ENCODE measurements around the gene PA2G4. TPM values are rescaled to one million over a fixed set of nuclear protein-coding genes. Genes with fewer than 3 reads are reported as not detected.
"Not testable (repeated sequence)": the region's sequence is repeated elsewhere in the genome, so short reads cannot be mapped to it uniquely, and the experiment has no call there.

PA2G4 gene
- total RNA-seq, 1 donor from 2014 or later: 125 TPM

DNA sequence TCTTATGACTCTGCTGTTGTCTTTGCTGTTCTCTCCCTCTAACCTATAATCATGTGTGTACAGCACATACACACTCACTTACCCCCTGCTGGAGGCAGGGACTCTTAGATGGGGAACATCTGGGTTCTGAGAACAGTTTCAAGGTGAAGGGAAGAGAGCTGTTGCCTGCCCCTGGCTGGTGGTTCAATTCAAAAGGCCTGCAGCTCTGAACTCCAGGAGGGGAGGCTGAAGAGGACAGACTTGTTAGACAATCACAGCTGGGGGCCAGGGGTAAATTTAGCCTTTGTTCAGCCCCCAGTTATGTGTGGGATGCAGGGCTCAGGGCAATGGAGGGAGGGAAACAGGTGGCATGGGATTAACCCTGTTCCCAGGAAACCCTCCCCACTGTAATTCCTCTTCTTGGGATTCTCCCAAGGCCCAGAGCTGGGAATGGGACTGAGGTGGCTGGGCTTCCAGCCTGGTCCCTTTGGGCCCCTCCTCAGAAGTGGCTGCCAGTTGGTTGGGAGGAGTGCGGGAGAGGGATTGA is 50.0 kb downstream of the PA2G4 start:
- no peak for ATAC-seq

GRCh38 chr12:56154818-56155217 is 50.5 kb downstream of the PA2G4 start:
- ATAC-seq: no peak

- ATAC-seq: no peak
Observed at GRCh38 chr12:56155256-56155845, 51.0 kb downstream of the PA2G4 start.

DNA sequence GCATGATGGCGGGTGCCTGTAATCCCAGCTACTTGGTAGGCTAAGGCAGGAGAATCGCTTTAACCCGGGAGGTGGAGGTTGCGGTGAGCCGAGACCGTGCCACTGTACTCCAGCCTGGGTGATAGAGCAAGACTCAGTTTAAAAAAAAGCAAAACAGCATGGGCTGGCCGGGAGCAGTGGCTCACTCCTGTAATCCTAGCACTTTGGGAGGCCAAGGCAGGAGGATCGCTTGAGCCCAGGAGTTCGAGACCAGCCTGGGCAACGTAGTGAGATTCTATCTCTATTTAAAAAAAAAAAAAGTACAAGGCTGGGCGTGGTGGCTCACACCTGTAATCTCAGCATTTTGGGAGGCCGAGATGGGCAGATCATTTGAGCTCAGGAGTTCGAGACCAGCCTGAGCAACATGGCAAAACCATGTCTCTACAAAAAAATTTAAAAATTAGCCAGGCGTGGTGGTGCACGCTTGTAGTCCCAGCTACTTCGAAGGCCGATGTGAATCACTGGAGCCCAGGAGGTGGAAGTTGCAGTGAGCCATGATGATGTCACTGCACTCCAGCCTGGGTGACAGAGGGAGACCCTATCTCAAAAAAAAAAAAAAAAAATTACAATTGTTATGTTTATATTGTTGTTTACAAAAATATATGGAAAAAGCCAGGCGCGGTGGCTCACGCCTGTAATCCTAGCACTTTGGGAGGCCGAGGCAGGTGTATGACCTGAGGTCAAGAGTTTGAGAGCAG is 52.3 kb downstream of the PA2G4 start:
- not testable (repeated sequence) for ATAC-seq

DNA sequence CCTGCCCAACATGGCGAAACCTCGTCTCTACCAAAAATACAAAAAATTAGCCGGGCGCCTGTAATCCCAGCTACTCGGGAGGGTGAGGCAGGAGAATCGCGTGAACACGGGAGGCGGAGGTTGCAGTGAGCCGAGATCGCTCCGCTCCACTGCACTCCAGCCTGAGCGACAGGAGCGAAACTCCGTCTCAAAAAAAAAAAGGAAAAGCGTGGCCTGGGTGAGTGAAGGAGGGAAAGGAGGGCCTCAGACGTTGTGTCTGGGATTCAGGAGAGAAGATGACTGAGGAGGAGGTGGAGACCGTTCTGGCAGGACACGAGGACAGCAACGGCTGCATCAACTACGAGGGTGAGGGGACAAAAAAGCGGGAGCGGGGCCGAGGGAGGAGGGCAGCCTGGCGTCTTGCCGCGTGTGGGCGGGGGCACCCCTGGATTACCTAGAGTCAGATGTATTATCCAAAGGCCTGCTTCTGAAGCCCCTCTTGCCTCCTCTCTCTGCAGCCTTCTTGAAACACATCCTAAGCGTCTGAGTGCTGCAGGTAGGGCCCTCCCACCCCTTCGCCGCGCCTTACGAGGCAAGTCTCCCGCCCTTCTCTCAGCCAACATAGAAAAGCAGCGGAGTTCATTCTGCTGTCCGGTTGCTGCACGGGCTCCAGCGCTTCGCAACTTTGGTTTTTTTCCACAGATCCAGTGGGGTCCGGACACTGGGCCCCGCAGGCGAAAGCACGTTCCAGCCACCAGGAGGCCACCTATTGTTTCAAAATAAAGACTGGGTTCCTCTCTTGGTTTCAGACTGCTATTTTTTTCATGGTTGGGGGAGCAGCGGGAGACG is 53.1 kb downstream of the PA2G4 start:
- peak; percentile 31 for ATAC-seq

DNA sequence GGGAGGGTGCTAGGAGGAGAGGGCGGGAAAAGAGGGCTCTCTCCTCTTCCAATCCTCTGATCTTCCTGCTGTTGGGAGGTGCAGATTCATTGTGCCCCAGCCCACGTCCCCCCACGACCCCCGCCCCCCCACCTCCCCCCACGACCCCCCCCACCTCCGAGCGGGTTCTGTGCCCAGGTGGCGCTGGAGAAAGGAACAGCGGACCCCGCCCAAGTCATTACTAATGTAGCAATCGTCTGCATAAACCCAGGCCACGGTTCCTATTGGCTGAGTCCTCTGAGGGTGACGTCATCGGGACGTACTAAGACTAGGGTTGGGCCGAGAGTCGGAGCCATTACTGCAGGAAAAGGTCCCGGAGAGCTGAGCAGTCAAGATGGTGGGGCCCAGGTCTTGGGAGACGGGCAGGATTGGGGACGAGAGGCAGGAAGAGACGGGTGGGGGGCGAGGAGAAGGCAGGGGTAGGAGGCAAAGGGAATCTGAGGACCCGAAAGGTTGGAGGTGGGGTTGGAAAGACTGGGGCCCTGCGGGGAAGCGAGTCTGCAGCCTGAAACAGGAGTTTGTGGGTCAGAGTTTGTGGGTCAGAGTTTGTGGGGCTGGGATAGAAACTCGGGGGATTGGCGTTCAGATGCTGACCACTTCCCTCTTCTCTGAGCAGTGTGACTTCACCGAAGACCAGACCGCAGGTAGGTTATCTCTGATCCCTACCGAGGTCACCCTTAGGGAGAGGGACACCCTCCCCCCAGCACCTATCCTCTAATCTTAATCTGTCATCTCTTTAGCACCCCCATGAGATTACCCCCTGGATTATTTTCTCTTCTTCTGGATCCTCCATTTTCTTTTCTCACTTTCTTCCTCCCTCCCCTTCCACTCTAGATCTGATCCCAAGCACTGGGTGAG is 53.9 kb downstream of the PA2G4 start, which contains the start of gene MYL6:
Gene MYL6 (plus strand): TSS at position 331 of the 897 bp plus-strand sequence. CDS start 43 bp downstream, at position 374.
- ATAC-seq: peak; percentile 85

DNA sequence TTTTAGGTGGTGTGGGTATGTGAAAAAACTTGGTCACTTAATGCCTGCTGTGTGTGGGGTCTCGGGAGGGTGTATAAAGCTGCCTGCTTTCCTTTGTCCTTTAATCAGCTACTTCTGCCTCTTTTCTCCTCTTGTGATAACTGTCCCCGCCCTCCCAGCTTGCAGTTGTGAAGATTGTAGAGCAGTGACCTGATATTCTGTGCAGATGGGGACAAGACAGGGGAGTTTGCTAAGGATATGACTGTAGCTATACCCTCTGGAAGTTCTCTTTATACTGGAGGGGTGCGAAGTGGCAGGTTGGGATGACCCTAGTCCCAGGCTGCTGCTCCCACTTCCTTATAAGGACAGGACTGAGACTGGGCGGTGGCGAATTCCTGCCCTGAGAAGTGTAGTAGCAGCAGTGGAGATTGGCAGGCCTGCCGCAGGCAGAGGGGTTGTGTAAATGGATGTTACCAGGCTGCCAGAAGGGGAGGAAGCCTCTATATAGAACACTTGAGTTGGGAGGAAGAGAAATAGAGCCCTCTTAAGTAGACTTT is 54.6 kb downstream of the PA2G4 start:
- peak; percentile 72 for ATAC-seq

DNA sequence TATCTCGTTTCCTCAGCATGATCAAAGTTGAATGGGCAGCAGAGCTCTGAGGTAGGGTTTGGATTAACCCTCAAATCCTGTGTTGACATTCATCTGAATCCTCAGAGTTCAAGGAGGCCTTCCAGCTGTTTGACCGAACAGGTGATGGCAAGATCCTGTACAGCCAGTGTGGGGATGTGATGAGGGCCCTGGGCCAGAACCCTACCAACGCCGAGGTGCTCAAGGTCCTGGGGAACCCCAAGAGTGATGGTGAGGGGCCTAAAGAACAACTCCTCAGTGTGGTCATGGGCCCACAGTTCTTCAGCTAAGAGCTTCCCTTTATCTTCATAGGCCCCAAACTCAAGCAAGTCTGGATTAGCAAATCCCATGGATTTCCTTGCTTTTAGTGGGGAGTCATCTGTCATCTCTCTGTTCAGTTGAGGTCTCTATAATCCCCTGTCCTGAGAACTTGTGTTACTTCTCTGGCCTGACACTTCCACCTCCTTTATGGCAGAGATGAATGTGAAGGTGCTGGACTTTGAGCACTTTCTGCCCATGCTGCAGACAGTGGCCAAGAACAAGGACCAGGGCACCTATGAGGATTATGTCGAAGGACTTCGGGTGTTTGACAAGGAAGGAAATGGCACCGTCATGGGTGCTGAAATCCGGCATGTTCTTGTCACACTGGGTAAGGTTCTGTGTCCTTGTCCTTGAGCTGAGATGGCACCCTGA is 55.3 kb downstream of the PA2G4 start:
- no peak for ATAC-seq

GRCh38 chr12:56160193-56160763 is 55.9 kb downstream of the PA2G4 start:
- peak; percentile 22 for ATAC-seq

DNA sequence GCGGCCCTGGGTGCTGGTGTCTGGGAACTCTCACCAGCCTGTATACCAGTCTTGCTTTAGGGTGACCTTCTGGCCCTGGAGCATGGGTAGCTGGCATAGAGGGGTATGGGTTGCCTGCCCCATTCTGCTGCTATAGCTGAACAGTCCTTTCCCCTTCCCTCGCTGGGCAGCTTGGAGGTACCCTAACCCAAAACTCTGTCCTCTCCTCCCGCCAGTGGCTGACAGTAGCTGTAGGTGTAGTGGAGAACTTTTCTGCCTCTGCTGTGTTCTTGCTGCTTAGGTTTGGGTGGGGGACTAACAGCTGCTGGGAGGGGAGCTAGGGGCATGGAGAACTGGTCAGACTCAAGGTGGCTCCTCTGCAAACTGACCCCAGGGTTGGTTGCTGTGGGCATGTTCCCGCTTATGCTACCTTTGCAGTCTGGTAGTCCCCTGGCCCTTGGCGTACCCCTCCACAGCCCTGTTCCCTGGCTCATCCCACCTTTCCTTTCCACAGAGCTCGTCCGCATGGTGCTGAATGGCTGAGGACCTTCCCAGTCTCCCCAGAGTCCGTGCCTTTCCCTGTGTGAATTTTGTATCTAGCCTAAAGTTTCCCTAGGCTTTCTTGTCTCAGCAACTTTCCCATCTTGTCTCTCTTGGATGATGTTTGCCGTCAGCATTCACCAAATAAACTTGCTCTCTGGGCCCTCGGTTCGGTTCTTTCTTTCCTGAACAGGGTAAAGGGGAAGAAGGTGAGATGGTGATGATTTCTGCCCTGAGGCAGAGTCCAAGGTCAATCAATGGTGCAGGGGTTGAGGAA is 56.7 kb downstream of the PA2G4 start:
- no peak for ATAC-seq

GRCh38 chr12:56161690-56162351 is 57.5 kb downstream of the PA2G4 start:
- no peak for ATAC-seq

GRCh38 chr12:56162468-56163290 is 58.3 kb downstream of the PA2G4 start:
- no peak for ATAC-seq

Other genes with a start within 250 kb of the PA2G4 start
- gene PYM1, start 176.7 kb upstream of the PA2G4 start, total RNA-seq: 66.9 TPM
- 170 TPM for gene DGKA, start 173.4 kb upstream of the PA2G4 start, total RNA-seq
- gene PMEL, start 138.5 kb upstream of the PA2G4 start, total RNA-seq: 0.52 TPM
- 20.5 TPM for gene CDK2, start 137.7 kb upstream of the PA2G4 start, total RNA-seq
- 111 TPM for gene RAB5B, start 130.5 kb upstream of the PA2G4 start, total RNA-seq
- gene SUOX, start 107.3 kb upstream of the PA2G4 start, total RNA-seq: 16.0 TPM
- gene IKZF4, start 83.5 kb upstream of the PA2G4 start, total RNA-seq: 4.3 TPM
- 52.8 TPM for gene RPS26, start 62.6 kb upstream of the PA2G4 start, total RNA-seq
- 68.1 TPM for gene ERBB3, start 24.4 kb upstream of the PA2G4 start, total RNA-seq
- gene RPL41, start 12.1 kb downstream of the PA2G4 start, total RNA-seq: 4,992 TPM
- gene ZC3H10, start 13.7 kb downstream of the PA2G4 start, total RNA-seq: 1.8 TPM
- 48.8 TPM for gene ESYT1, start 23.7 kb downstream of the PA2G4 start, total RNA-seq
- 54.2 TPM for gene MYL6B, start 48.0 kb downstream of the PA2G4 start, total RNA-seq
- 1,179 TPM for gene MYL6, start 53.8 kb downstream of the PA2G4 start, total RNA-seq
- 44.4 TPM for gene SMARCC2, start 84.9 kb downstream of the PA2G4 start, total RNA-seq
- 26.9 TPM for gene RNF41, start 117.4 kb downstream of the PA2G4 start, total RNA-seq
- 26.5 TPM for gene NABP2, start 119.8 kb downstream of the PA2G4 start, total RNA-seq
- not detected for gene SLC39A5, start 125.5 kb downstream of the PA2G4 start, total RNA-seq
- gene ANKRD52, start 153.8 kb downstream of the PA2G4 start, total RNA-seq: 19.8 TPM
- 3.1 TPM for gene COQ10A, start 162.4 kb downstream of the PA2G4 start, total RNA-seq
- 215 TPM for gene CS, start 195.8 kb downstream of the PA2G4 start, total RNA-seq
- gene CNPY2, start 211.4 kb downstream of the PA2G4 start, total RNA-seq: 67.7 TPM
- gene PAN2, start 229.4 kb downstream of the PA2G4 start, total RNA-seq: 21.4 TPM
- gene IL23A, start 234.3 kb downstream of the PA2G4 start, total RNA-seq: 1.8 TPM

All from esophagus mucosa (tissue), 1 donor.